Stomach (tissue), 9 donors: ENCODE data around the gene CGB7. TPM values are rescaled to one million over a fixed set of nuclear protein-coding genes. Genes with fewer than 3 reads are reported as not detected.

Experiments
- DNase-seq, 2 donors: peaks; one replicate each; pipeline versions ENCODE4 v3.0.0 to v3.0.0-alpha.2; 2013 to 2019
- H3K27ac ChIP-seq, 5 donors: fragments of 200-600 bp in 4 of 5; sonication (generic) in 4 of 5; one replicate each; pipeline ENCODE4 v1.5.1; 2013 to 2019; ENCODE audit warnings: mild to moderate bottlenecking in 1 of 5, moderate library complexity in 1 of 5
- H3K27me3 ChIP-seq, 3 donors: fragments of 200-600 bp; sonication (generic); one replicate each; pipeline ENCODE4 v1.5.1; 2017 to 2019; ENCODE audit warnings: mixed run types in 1 of 3
- H3K36me3 ChIP-seq, 4 donors: fragments of 200-600 bp; sonication (generic); 1 replicate in 3 of 4; 2 replicates in 1 of 4; pipeline ENCODE4 v1.5.1; 2016 to 2019
- H3K4me1 ChIP-seq, 4 donors: fragments of 200-600 bp; sonication (generic); one replicate each; pipeline ENCODE4 v1.5.1; 2016 to 2019
- H3K4me3 ChIP-seq, 4 donors: fragments of 200-600 bp; sonication (generic) in 3 of 4; one replicate each; pipeline ENCODE4 v1.5.1; 2016 to 2019; ENCODE audit warnings: mild to moderate bottlenecking in 1 of 4
- H3K9me3 ChIP-seq, 4 donors: fragments of 200-600 bp; sonication (generic); one replicate each; pipeline ENCODE4 v1.5.1; 2016 to 2019
- CTCF ChIP-seq, 7 experiments: fragments of 450-650 bp in 4 of 7; fragments of 200-600 bp in 3 of 7; sonication (generic) in 3 of 7; IDR thresholded peaks; one replicate each; pipeline ENCODE4 v1.5.1; 2016 to 2019; ENCODE audit warnings: antibody characterized with exemption in 7 of 7, control low read depth in 2 of 7, mild to moderate bottlenecking in 1 of 7
- EP300 ChIP-seq: sonication (generic); formaldehyde crosslinking; IDR thresholded peaks from one replicate; pipeline ENCODE4 v1.6.1; 2017; ENCODE audit warnings: antibody characterized with exemption
- POLR2A ChIP-seq, 4 donors: fragments of 450-650 bp; IDR thresholded peaks; one replicate each; pipeline ENCODE4 v1.6.1; 2016; ENCODE audit warnings: antibody characterized with exemption in 4 of 4, control low read depth in 2 of 4, mild to moderate bottlenecking in 1 of 4, moderate library complexity in 1 of 4
- POLR2AphosphoS5 ChIP-seq, 3 donors: sonication (generic); formaldehyde crosslinking; IDR thresholded peaks; one replicate each; pipeline ENCODE4 v1.6.1; 2016; ENCODE audit warnings: antibody characterized with exemption in 3 of 3
- WGBS, 5 donors: extraction: QIAGEN DNeasy Blood & Tissue Kit in 3 of 5; methylation state at CpG; one replicate each; pipeline versions ENCODE4 v1.1.5 to v1.1.7; 2013 to 2018; 5-methylcytosine and 5-hydroxymethylcytosine counted together
- intact Hi-C: fragments of 100-400 bp; cut with DNase I; formaldehyde crosslinking; loops from one replicate; pipeline ENCODE4 v1.15.1; 2023; ENCODE audit warnings: low total_unique reads
- polyA plus RNA-seq, 3 donors: library from polyadenylated mRNA; stranded (reverse); fragments of 200-250 nt; gene quantifications; one replicate each; pipeline ENCODE4 v1.2.3, GENCODE V29; 2013
- small RNA-seq, 4 donors: library from RNA; depleted of rRNA; stranded (forward); fragments of <200 nt; gene quantifications; one replicate each; pipeline ENCODE3, GENCODE V24; 2016
- total RNA-seq, 5 donors: library from RNA; depleted of rRNA; stranded (reverse); fragments of >200 nt; gene quantifications; one replicate each; pipeline versions ENCODE4 v1.1.0 to v1.2.3, GENCODE V29; 2014 to 2016
- donor health status: healthy with polysubstance abuse.
- donor health status: Bipolar disorder and iron deficiency.
- donor health status: healthy.

Gene CGB7
- total and polyA plus RNA-seq, 8 donors: 3.8 TPM; not detected in 7

GRCh38 chr19:49010453-49010852, 47.1 kb downstream of the CGB7 start:
- Histone ChIP-seq H3K27me3 (no peaks in the 10 kb centered on the region), H3K4me1 (no peaks in the 10 kb centered on the region), H3K4me3 (no peak overlapping the region), H3K36me3 (peaks cover 42 to 98% (median 96%) of the 10 kb centered on the region in 4 donors), H3K27ac (no peak overlapping the region), H3K9me3 (no peaks in the 10 kb centered on the region)
- intact Hi-C loops: no loop called here
- TF ChIP-seq POLR2AphosphoS5 (IDR thresholded peaks at IDR 0.05) (no peak), CTCF (IDR thresholded peaks at IDR 0.05) (no peak), EP300 (no peak)
- DNase-seq: no peak
- 89 to 93% (median 91%) methylated on average over 17 to 18 of the region's 18 CpGs for WGBS, 5 donors

GRCh38 chr19:49009828-49010227, 47.7 kb downstream of the CGB7 start:
- intact Hi-C loops: no loop called here
- Histone ChIP-seq H3K27me3 (no peaks in the 10 kb centered on the region), H3K4me3 (no peak overlapping the region), H3K9me3 (no peaks in the 10 kb centered on the region), H3K27ac (no peak overlapping the region), H3K4me1 (no peaks in the 10 kb centered on the region), H3K36me3 (peaks cover 48 to 98% (median 96%) of the 10 kb centered on the region in 4 donors)
- no peak for TF ChIP-seq EP300
- no peak for TF ChIP-seq POLR2A (IDR thresholded peaks at IDR 0.05)
- TF ChIP-seq POLR2AphosphoS5 (IDR thresholded peaks at IDR 0.05): no peak
- no peak for TF ChIP-seq CTCF (IDR thresholded peaks at IDR 0.05)
- no peak for DNase-seq
- WGBS, 5 donors: 92 to 98% (median 96%) methylated on average over 13 to 18 of the region's 18 CpGs

- no peak overlapping the region for H3K27ac ChIP-seq
- WGBS, 5 donors: 92 to 97% (median 96%) methylated on average over 11 to 22 of the region's 22 CpGs
- no peak overlapping the region for H3K4me3 ChIP-seq
- intact Hi-C loops: no loop called here
- H3K4me1 ChIP-seq: no peaks in the 10 kb centered on the region
- no peaks in the 10 kb centered on the region for H3K27me3 ChIP-seq
- no peak for TF ChIP-seq CTCF (IDR thresholded peaks at IDR 0.05)
- TF ChIP-seq POLR2AphosphoS5 (IDR thresholded peaks at IDR 0.05): no peak
- no peak for TF ChIP-seq POLR2A (IDR thresholded peaks at IDR 0.05)
- TF ChIP-seq EP300: no peak
- H3K9me3 ChIP-seq: no peaks in the 10 kb centered on the region
- DNase-seq: no peak
- H3K36me3 ChIP-seq: peaks cover 53 to 98% (median 97%) of the 10 kb centered on the region in 4 donors
These were observed 50.6 kb downstream of the CGB7 start for GRCh38 chr19:49006905-49007304.

- Histone ChIP-seq H3K4me1 (no peaks in the 10 kb centered on the region), H3K9me3 (no peaks in the 10 kb centered on the region), H3K4me3 (no peak overlapping the region), H3K36me3 (peaks cover 43 to 87% (median 85%) of the 10 kb centered on the region in 4 donors), H3K27me3 (no peaks in the 10 kb centered on the region), H3K27ac (no peak overlapping the region)
- 91 to 97% (median 95%) methylated on average over 7 of the region's 7 CpGs for WGBS, 5 donors
- TF ChIP-seq POLR2AphosphoS5 (IDR thresholded peaks at IDR 0.05) (no peak), EP300 (no peak), POLR2A (IDR thresholded peaks at IDR 0.05) (no peak)
- no peak for DNase-seq
- intact Hi-C loops: no loop called here
These were observed 52.5 kb downstream of the CGB7 start for GRCh38 chr19:49004964-49005614.

Small RNA genes lying within 50 kb of the gene (small RNA-seq; reads per million reads assigned to genes)
- 0 to 0.23 (median 0.10) reads per million in 4 donors for gene MIR6798
- gene RN7SL708P: 0 reads per million in 4 donors

Other genes starting within 250 kb of the CGB7 start
- 100 to 1,000 TPM in 1 of 5 donors, 10 to 100 TPM in 4; 22.0 to 320 (median 23.9) TPM for gene BCAT2, start 246.7 kb downstream of the CGB7 start, total RNA-seq
- gene BCAT2, start 246.7 kb downstream of the CGB7 start, polyA plus RNA-seq: 10 to 100 TPM; 65.8 to 74.5 (median 68.5) TPM
- 10 to 100 TPM in 2 of 5 donors, 1 to 10 TPM in 2, not detected in 1; 2.8 to 41.4 (median 17.3) TPM for gene HSD17B14, start 221.3 kb downstream of the CGB7 start, total RNA-seq
- gene HSD17B14, start 221.3 kb downstream of the CGB7 start, polyA plus RNA-seq: 1 to 10 TPM; 5.4 to 9.8 (median 9.4) TPM
- 10 to 100 TPM in 2 of 5 donors, 1 to 10 TPM in 3; 1.7 to 35.6 (median 4.8) TPM for gene PLEKHA4, start 189.1 kb downstream of the CGB7 start, total RNA-seq
- gene PLEKHA4, start 189.1 kb downstream of the CGB7 start, polyA plus RNA-seq: 10 to 100 TPM; 30.1 to 85.0 (median 75.3) TPM
- 100 to 1,000 TPM in 1 of 5 donors, 10 to 100 TPM in 4; 14.6 to 107 (median 35.1) TPM for gene PPP1R15A, start 185.3 kb downstream of the CGB7 start, total RNA-seq
- gene PPP1R15A, start 185.3 kb downstream of the CGB7 start, polyA plus RNA-seq: 10 to 100 TPM; 34.6 to 59.8 (median 37.1) TPM
- gene TULP2, start 159.0 kb downstream of the CGB7 start, total RNA-seq: 1 to 10 TPM in 2 of 5 donors, not detected in 3; 1.2 to 1.3 TPM
- not detected for gene TULP2, start 159.0 kb downstream of the CGB7 start, polyA plus RNA-seq
- gene NUCB1, start 157.4 kb downstream of the CGB7 start, total RNA-seq: 100 to 1,000 TPM; 117 to 503 (median 135) TPM
- 100 to 1,000 TPM in 1 of 3 donors, 10 to 100 TPM in 2; 68.9 to 118 (median 91.5) TPM for gene NUCB1, start 157.4 kb downstream of the CGB7 start, polyA plus RNA-seq
- under 1 TPM in 1 of 5 donors, not detected in 4; 0.89 TPM for gene DHDH, start 124.0 kb downstream of the CGB7 start, total RNA-seq
- gene DHDH, start 124.0 kb downstream of the CGB7 start, polyA plus RNA-seq: 1 to 10 TPM in 1 of 3 donors, under 1 TPM in 1, not detected in 1; 0.93 to 1.2 TPM
- 100 to 1,000 TPM in 1 of 5 donors, 10 to 100 TPM in 4; 12.1 to 121 (median 20.2) TPM for gene BAX, start 102.9 kb downstream of the CGB7 start, total RNA-seq
- 10 to 100 TPM; 61.6 to 85.3 (median 77.6) TPM for gene BAX, start 102.9 kb downstream of the CGB7 start, polyA plus RNA-seq
- 1,000 to 10,000 TPM; 1,292 to 4,272 (median 3,457) TPM for gene FTL, start 92.4 kb downstream of the CGB7 start, total RNA-seq
- gene FTL, start 92.4 kb downstream of the CGB7 start, polyA plus RNA-seq: 1,000 to 10,000 TPM; 3,915 to 8,824 (median 7,571) TPM
- gene GYS1, start 64.4 kb downstream of the CGB7 start, total RNA-seq: 10 to 100 TPM; 13.0 to 63.6 (median 46.4) TPM
- gene GYS1, start 64.4 kb downstream of the CGB7 start, polyA plus RNA-seq: 10 to 100 TPM; 13.0 to 25.5 (median 15.5) TPM
- 10 to 100 TPM in 4 of 5 donors, under 1 TPM in 1; 0.58 to 96.0 (median 59.1) TPM for gene RUVBL2, start 63.9 kb downstream of the CGB7 start, total RNA-seq
- gene RUVBL2, start 63.9 kb downstream of the CGB7 start, polyA plus RNA-seq: 10 to 100 TPM; 55.3 to 69.2 (median 63.3) TPM
- gene LHB, start 40.7 kb downstream of the CGB7 start, total RNA-seq: 1 to 10 TPM in 1 of 5 donors, not detected in 4; 8.4 TPM
- gene LHB, start 40.7 kb downstream of the CGB7 start, polyA plus RNA-seq: 10 to 100 TPM in 2 of 3 donors, 1 to 10 TPM in 1; 3.8 to 45.8 (median 40.3) TPM
- gene CGB3, start 33.4 kb downstream of the CGB7 start, total RNA-seq: not detected
- gene CGB3, start 33.4 kb downstream of the CGB7 start, polyA plus RNA-seq: not detected
- gene CGB2, start 25.9 kb downstream of the CGB7 start, total RNA-seq: not detected
- gene CGB2, start 25.9 kb downstream of the CGB7 start, polyA plus RNA-seq: not detected
- not detected for gene CGB1, start 20.9 kb downstream of the CGB7 start, total RNA-seq
- gene CGB1, start 20.9 kb downstream of the CGB7 start, polyA plus RNA-seq: not detected
- gene CGB5, start 13.9 kb downstream of the CGB7 start, total RNA-seq: not detected
- gene CGB5, start 13.9 kb downstream of the CGB7 start, polyA plus RNA-seq: not detected
- gene CGB8, start 8.6 kb downstream of the CGB7 start, total RNA-seq: not detected
- gene CGB8, start 8.6 kb downstream of the CGB7 start, polyA plus RNA-seq: not detected
- not detected for gene NTF4, start 7.1 kb upstream of the CGB7 start, total RNA-seq
- gene NTF4, start 7.1 kb upstream of the CGB7 start, polyA plus RNA-seq: 10 to 100 TPM in 1 of 3 donors, not detected in 2; 17.5 TPM
- not detected for gene KCNA7, start 14.9 kb upstream of the CGB7 start, total RNA-seq
- gene KCNA7, start 14.9 kb upstream of the CGB7 start, polyA plus RNA-seq: not detected
- 1,000 to 10,000 TPM in 1 of 5 donors, 100 to 1,000 TPM in 4; 163 to 3,365 (median 235) TPM for gene SNRNP70, start 27.7 kb upstream of the CGB7 start, total RNA-seq
- gene SNRNP70, start 27.7 kb upstream of the CGB7 start, polyA plus RNA-seq: 100 to 1,000 TPM; 170 to 258 (median 192) TPM
- 100 to 1,000 TPM in 1 of 5 donors, 10 to 100 TPM in 2, 1 to 10 TPM in 1, not detected in 1; 5.5 to 118 (median 30.5) TPM for gene LIN7B, start 56.6 kb upstream of the CGB7 start, total RNA-seq
- gene LIN7B, start 56.6 kb upstream of the CGB7 start, polyA plus RNA-seq: 10 to 100 TPM in 2 of 3 donors, 1 to 10 TPM in 1; 4.0 to 18.1 (median 11.5) TPM
- gene C19orf73, start 61.4 kb upstream of the CGB7 start, total RNA-seq: not detected
- 1 to 10 TPM; 3.4 to 4.2 (median 3.7) TPM for gene C19orf73, start 61.4 kb upstream of the CGB7 start, polyA plus RNA-seq
- gene PPFIA3, start 61.8 kb upstream of the CGB7 start, total RNA-seq: 10 to 100 TPM in 1 of 5 donors, 1 to 10 TPM in 3, under 1 TPM in 1; 0.45 to 12.7 (median 4.2) TPM
- gene PPFIA3, start 61.8 kb upstream of the CGB7 start, polyA plus RNA-seq: 10 to 100 TPM in 1 of 3 donors, 1 to 10 TPM in 2; 7.2 to 19.7 (median 9.7) TPM
- 1 to 10 TPM in 2 of 5 donors, not detected in 3; 1.7 to 8.1 TPM for gene HRC, start 97.6 kb upstream of the CGB7 start, total RNA-seq
- gene HRC, start 97.6 kb upstream of the CGB7 start, polyA plus RNA-seq: under 1 TPM; 0.44 to 0.83 (median 0.61) TPM
- 1,000 to 10,000 TPM in 1 of 5 donors, 100 to 1,000 TPM in 3, 10 to 100 TPM in 1; 29.0 to 1,449 (median 158) TPM for gene TRPM4, start 100.0 kb upstream of the CGB7 start, total RNA-seq
- gene TRPM4, start 100.0 kb upstream of the CGB7 start, polyA plus RNA-seq: 10 to 100 TPM; 11.8 to 34.3 (median 26.6) TPM